Measurements from ENCODE around the gene MUCL1.
"Not testable (repeated sequence)": the region's sequence is repeated elsewhere in the genome, so short reads cannot be mapped to it uniquely, and the experiment has no call there.

MUCL1 gene

GRCh38 chr12:54888428-54888827, 34.1 kb downstream of the MUCL1 start:
- not testable (repeated sequence) for H3K18ac ChIP-seq (ENCODE audit: low read depth in 1 of 2, low read length in 2 of 2); H3K23ac ChIP-seq (ENCODE audit: low read length in 2 of 2); H2AK5ac ChIP-seq (ENCODE audit: low read length, severe bottlenecking); H3K4me1 ChIP-seq (ENCODE audit: control insufficient read depth, insufficient read depth, low read depth, low read length); H2BK15ac ChIP-seq (ENCODE audit: low read depth, poor library complexity, severe bottlenecking); H4K91ac ChIP-seq (ENCODE audit: low read length); H2BK120ac ChIP-seq (ENCODE audit: low read depth, low read length); H2BK5ac ChIP-seq (ENCODE audit: low read depth, low read length, poor library complexity, severe bottlenecking); H3K27ac ChIP-seq (ENCODE audit: low read length, poor library complexity, severe bottlenecking); H3K14ac ChIP-seq (ENCODE audit: low read length in 2 of 2); H3K9ac ChIP-seq (ENCODE audit: low read length); H3K27me3 ChIP-seq (ENCODE audit: control insufficient read depth in 1 of 2, insufficient read depth in 1 of 2, low read length in 2 of 2); DNase-seq; H3K36me3 ChIP-seq (ENCODE audit: control insufficient read depth in 1 of 2, insufficient read depth in 2 of 2, low read depth in 1 of 2, low read length in 2 of 2); H2BK12ac ChIP-seq (ENCODE audit: low read length in 2 of 2); H3K9me3 ChIP-seq (ENCODE audit: control insufficient read depth, low read length); H3K4me3 ChIP-seq (ENCODE audit: insufficient read depth in 1 of 2, low read depth in 1 of 2, low read length in 2 of 2); H3K79me1 ChIP-seq (replicated peaks; ENCODE audit: low read length, poor library complexity, severe bottlenecking); H2AFZ ChIP-seq (ENCODE audit: low read depth, low read length); H3K4me2 ChIP-seq (ENCODE audit: low read length, poor library complexity, severe bottlenecking); H4K8ac ChIP-seq (ENCODE audit: low read length); H3K4ac ChIP-seq (ENCODE audit: low read depth in 1 of 2, low read length in 2 of 2)
- 78% methylated on average over 11 of the region's 11 CpGs for WGBS

GRCh38 chr12:54890339-54890738, 36.0 kb downstream of the MUCL1 start:
- no peak overlapping the region for H2BK12ac ChIP-seq (ENCODE audit: low read length in 2 of 2)
- no peak overlapping the region for H3K27ac ChIP-seq (ENCODE audit: low read length, poor library complexity, severe bottlenecking)
- H3K27me3 ChIP-seq (ENCODE audit: control insufficient read depth in 1 of 2, insufficient read depth in 1 of 2, low read length in 2 of 2) = no peaks in the 10 kb centered on the region
- no peak overlapping the region for H4K8ac ChIP-seq (ENCODE audit: low read length)
- 100% methylated on average over 2 of the region's 3 CpGs for WGBS
- no peak overlapping the region for H3K23ac ChIP-seq (ENCODE audit: low read length in 2 of 2)
- H3K9ac ChIP-seq (ENCODE audit: low read length) = no peak overlapping the region
- H3K4ac ChIP-seq (ENCODE audit: low read depth in 1 of 2, low read length in 2 of 2) = no peak overlapping the region
- H2BK5ac ChIP-seq (ENCODE audit: low read depth, low read length, poor library complexity, severe bottlenecking) = no peak overlapping the region
- no peak overlapping the region for H3K14ac ChIP-seq (ENCODE audit: low read length in 2 of 2)
- no peak overlapping the region for H2AFZ ChIP-seq (ENCODE audit: low read depth, low read length)
- H3K4me3 ChIP-seq (ENCODE audit: insufficient read depth in 1 of 2, low read depth in 1 of 2, low read length in 2 of 2) = no peak overlapping the region
- H3K4me1 ChIP-seq (ENCODE audit: control insufficient read depth, insufficient read depth, low read depth, low read length) = no peaks in the 10 kb centered on the region
- DNase-seq = no peak
- H2BK120ac ChIP-seq (ENCODE audit: low read depth, low read length) = no peak overlapping the region
- H2BK15ac ChIP-seq (ENCODE audit: low read depth, poor library complexity, severe bottlenecking) = no peak overlapping the region
- no peak overlapping the region for H3K18ac ChIP-seq (ENCODE audit: low read depth in 1 of 2, low read length in 2 of 2)
- no peaks in the 10 kb centered on the region for H3K79me1 ChIP-seq (replicated peaks; ENCODE audit: low read length, poor library complexity, severe bottlenecking)
- H3K36me3 ChIP-seq (ENCODE audit: control insufficient read depth in 1 of 2, insufficient read depth in 2 of 2, low read depth in 1 of 2, low read length in 2 of 2) = no peaks in the 10 kb centered on the region
- no peak overlapping the region for H4K91ac ChIP-seq (ENCODE audit: low read length)
- H3K4me2 ChIP-seq (ENCODE audit: low read length, poor library complexity, severe bottlenecking) = no peak overlapping the region
- H3K9me3 ChIP-seq (ENCODE audit: control insufficient read depth, low read length) = no peaks in the 10 kb centered on the region
- H2AK5ac ChIP-seq (ENCODE audit: low read length, severe bottlenecking) = no peak overlapping the region

- Histone ChIP-seq H3K9me3 (ENCODE audit: control insufficient read depth, low read length) (no peaks in the 10 kb centered on the region), H3K9ac (ENCODE audit: low read length) (no peak overlapping the region), H4K8ac (ENCODE audit: low read length) (no peak overlapping the region), H3K79me1 (replicated peaks; ENCODE audit: low read length, poor library complexity, severe bottlenecking) (no peaks in the 10 kb centered on the region), H3K4me1 (ENCODE audit: control insufficient read depth, insufficient read depth, low read depth, low read length) (no peaks in the 10 kb centered on the region), H3K14ac (ENCODE audit: low read length in 2 of 2) (no peak overlapping the region), H3K36me3 (ENCODE audit: control insufficient read depth in 1 of 2, insufficient read depth in 2 of 2, low read depth in 1 of 2, low read length in 2 of 2) (no peaks in the 10 kb centered on the region), H2BK15ac (ENCODE audit: low read depth, poor library complexity, severe bottlenecking) (no peak overlapping the region), H2BK5ac (ENCODE audit: low read depth, low read length, poor library complexity, severe bottlenecking) (no peak overlapping the region), H2AFZ (ENCODE audit: low read depth, low read length) (no peak overlapping the region), H3K18ac (ENCODE audit: low read depth in 1 of 2, low read length in 2 of 2) (no peak overlapping the region), H3K23ac (ENCODE audit: low read length in 2 of 2) (no peak overlapping the region), H3K4ac (ENCODE audit: low read depth in 1 of 2, low read length in 2 of 2) (no peak overlapping the region), H3K27me3 (ENCODE audit: control insufficient read depth in 1 of 2, insufficient read depth in 1 of 2, low read length in 2 of 2) (no peaks in the 10 kb centered on the region), H2AK5ac (ENCODE audit: low read length, severe bottlenecking) (no peak overlapping the region), H3K4me2 (ENCODE audit: low read length, poor library complexity, severe bottlenecking) (no peak overlapping the region), H3K4me3 (ENCODE audit: insufficient read depth in 1 of 2, low read depth in 1 of 2, low read length in 2 of 2) (no peak overlapping the region), H2BK12ac (ENCODE audit: low read length in 2 of 2) (no peak overlapping the region), H3K27ac (ENCODE audit: low read length, poor library complexity, severe bottlenecking) (no peak overlapping the region), H2BK120ac (ENCODE audit: low read depth, low read length) (no peak overlapping the region), H4K91ac (ENCODE audit: low read length) (no peak overlapping the region)
- 53% methylated on average over 3 of the region's 3 CpGs for WGBS
- peak; percentile 32 for DNase-seq
Measured at GRCh38 chr12:54891717-54892478, 37.6 kb downstream of the MUCL1 start.

All from mesenchymal stem cell (in vitro differentiated cells and primary cell).